ENCODE results near the gene COBL. TPM values are rescaled to one million over a fixed set of nuclear protein-coding genes. Genes with fewer than 3 reads are reported as not detected.

Gene COBL
- total and polyA plus RNA-seq, 2 of the 4 experiments (the other 2 are of a cell fraction) = under 0.01 TPM; not detected in 1

GRCh38 chr7:51219261-51219988 is 97.2 kb downstream of the COBL start:
- Histone ChIP-seq H3K14ac (replicated peaks; ENCODE audit: low read depth, low read length) (no peak overlapping the region), H3K9me1 (ENCODE audit: insufficient read depth, low read length) (no peaks in the 10 kb centered on the region), H3K27me3 (ENCODE audit: control insufficient read depth, insufficient read depth, low read length) (no peaks in the 10 kb centered on the region), H3K4me2 (ENCODE audit: low read depth, low read length) (no peak overlapping the region), H2BK20ac (ENCODE audit: low read depth, low read length) (no peak overlapping the region), H3K56ac (ENCODE audit: extremely low read depth, insufficient read depth, low read length) (no peak overlapping the region), H4K20me1 (ENCODE audit: insufficient read depth, low read length) (no peaks in the 10 kb centered on the region), H4K8ac (ENCODE audit: low read depth in 2 of 2, low read length in 2 of 2) (no peak overlapping the region), H2AK9ac (replicated peaks; ENCODE audit: low read depth, low read length, poor library complexity) (peak overlapping the region; percentile 24), H2BK15ac (ENCODE audit: low read depth, low read length) (no peak overlapping the region), H3K23ac (ENCODE audit: low read depth, low read length) (no peak overlapping the region), H3K9ac (ENCODE audit: low read depth, low read length) (no peak overlapping the region), H4K5ac (ENCODE audit: low read depth, low read length) (no peak overlapping the region), H3K4me3 (ENCODE audit: insufficient read depth, low read depth, low read length) (no peak overlapping the region), H2BK5ac (ENCODE audit: low read depth, low read length, poor library complexity, severe bottlenecking) (no peak overlapping the region), H2AK5ac (ENCODE audit: low read depth, low read length) (no peak overlapping the region), H3K18ac (ENCODE audit: low read depth, low read length) (no peak overlapping the region), H3K36me3 (ENCODE audit: control insufficient read depth, insufficient read depth, low read length) (no peaks in the 10 kb centered on the region), H3K9me3 (ENCODE audit: control insufficient read depth, insufficient read depth, low read length) (no peaks in the 10 kb centered on the region), H3K27ac (ENCODE audit: insufficient read depth, low read length) (no peak overlapping the region), H3K4ac (ENCODE audit: low read depth, low read length) (no peak overlapping the region), H2AFZ (replicated peaks; ENCODE audit: low read length, poor library complexity) (no peak overlapping the region), H4K91ac (ENCODE audit: insufficient read depth, low read depth, low read length) (no peak overlapping the region), H3K4me1 (ENCODE audit: control insufficient read depth, insufficient read depth, low read length) (no peaks in the 10 kb centered on the region), H2BK120ac (ENCODE audit: low read depth, low read length) (no peak overlapping the region), H3K79me1 (ENCODE audit: low read depth in 1 of 2, low read length in 2 of 2) (no peaks in the 10 kb centered on the region)
- intact Hi-C loops (cut with micrococcal nuclease) (no loop called here), dilution Hi-C loops (cut with HindIII; ENCODE audit: low sequenced_read_pairs, unreplicated experiment) (no loop called here), in situ Hi-C loops (cut with MboI; ENCODE audit: low sequenced_read_pairs) (no loop called here)
- DNase-seq (no peak), ATAC-seq (ENCODE audit: low read depth) (no peak)
- ChIA-PET POLR2A (ENCODE audit: unreplicated experiment) (no interaction called here), CTCF (no interaction called here)
- WGBS, 2 experiments (ENCODE audit: extremely low coverage in 2 of 2, insufficient read length in 1 of 2) = 58% methylated on average over 2 of the region's 18 CpGs; no CpG with 5 or more reads in 1 of the 2 experiments
- TF ChIP-seq RFX5 (IDR thresholded peaks at IDR 0.05; ENCODE audit: low read depth, low read length) = no peak
- no peak for TF ChIP-seq ELK1 (IDR thresholded peaks at IDR 0.05; ENCODE audit: borderline replicate concordance, low read depth, low read length)
- TF ChIP-seq MAZ (IDR thresholded peaks at IDR 0.05; ENCODE audit: borderline replicate concordance, low read depth, low read length) = no peak
- TF ChIP-seq USF2 (IDR thresholded peaks at IDR 0.05; ENCODE audit: low read depth, low read length) = no peak
- TF ChIP-seq RAD21 (IDR thresholded peaks at IDR 0.05; ENCODE audit: low read length) = no peak
- TF ChIP-seq CHD1 (IDR thresholded peaks at IDR 0.05; ENCODE audit: low read depth, low read length) = no peak
- no peak for TF ChIP-seq SMC3 (IDR thresholded peaks at IDR 0.05; ENCODE audit: low read depth, low read length)
- no peak for TF ChIP-seq BHLHE40 (IDR thresholded peaks at IDR 0.05; ENCODE audit: low read depth, low read length)
- no peak for TF ChIP-seq POLR2A (IDR thresholded peaks at IDR 0.05; ENCODE audit: low read depth, low read length)
- TF ChIP-seq RCOR1 (IDR thresholded peaks at IDR 0.05; ENCODE audit: insufficient replicate concordance, low read length) = no peak
- TF ChIP-seq NFE2L2 (IDR thresholded peaks at IDR 0.05; ENCODE audit: low read depth, low read length) = no peak
- TF ChIP-seq MAFK (IDR thresholded peaks at IDR 0.05; ENCODE audit: low read depth, low read length) = no peak
- no peak for TF ChIP-seq FOS (IDR thresholded peaks at IDR 0.05; ENCODE audit: low read depth, low read length)
- TF ChIP-seq CEBPB (IDR thresholded peaks at IDR 0.05; ENCODE audit: low read depth, low read length) = no peak
- TF ChIP-seq MXI1 (IDR thresholded peaks at IDR 0.05; ENCODE audit: borderline replicate concordance, low read depth, low read length) = no peak
- no peak for TF ChIP-seq CTCF (conservative IDR thresholded peaks at IDR 0.05; ENCODE audit: low read depth, low read length)
- BruUV-seq (replicated peaks) = no TSS peak

All from IMR-90 (cell line).